A673 (cell line): ENCODE results near the gene AATK.

Source experiments
- CTCF ChIP-seq: fragments of 300-800, 200-600 bp; sonication (generic); conservative IDR thresholded peaks from 2 replicates; pipeline ENCODE4 v1.5.1; 2017; ENCODE audit warnings: low read depth, mild to moderate bottlenecking, antibody characterized with exemption, low read length, moderate library complexity, mixed read lengths
- EZH2 ChIP-seq: fragments of 200-600 bp; sonication (generic); IDR thresholded peaks from 2 replicates; pipeline ENCODE4 v1.6.1; 2017; ENCODE audit warnings: borderline replicate concordance, low read depth, mild to moderate bottlenecking, mixed read lengths, antibody characterized with exemption, low read length; ENCODE audit not compliant: poor library complexity, severe bottlenecking

GRCh38 chr17:81082177-81083073 is 83.6 kb downstream of the AATK start:
- TF ChIP-seq CTCF: no peak
- TF ChIP-seq EZH2: no peak
